Neural cell (in vitro differentiated cells): ENCODE results near the gene FAM229B. TPM values are rescaled to one million over a fixed set of nuclear protein-coding genes. Genes with fewer than 3 reads are reported as not detected.

Experiments used
- H2AFZ ChIP-seq: fragments of 200-600, 300-800 bp; sonication (generic), shearing (Covaris generic); 2 replicates; pipeline ENCODE4 v1.6.0; 2014; ENCODE audit warnings: low read depth, mild to moderate bottlenecking, antibody characterized with exemption, low read length, moderate library complexity
- H3F3A ChIP-seq: fragments of 200-600 bp; shearing (Covaris generic); 2 replicates; pipeline ENCODE4 v1.6.1; 2016; ENCODE audit warnings: mild to moderate bottlenecking, moderate library complexity, mixed read lengths, antibody characterized with exemption, low read length; ENCODE audit not compliant: insufficient read depth, poor library complexity, severe bottlenecking
- H3K27ac ChIP-seq: fragments of 200-600, 300-800 bp; sonication (generic), shearing (Covaris generic); 2 replicates; pipeline ENCODE4 v1.5.1; 2014; ENCODE audit warnings: mild to moderate bottlenecking, low read length, moderate library complexity
- H3K27me3 ChIP-seq: fragments of 300-800, 200-600 bp; sonication (generic), shearing (Covaris generic); 2 replicates; pipeline ENCODE4 v1.6.0; 2014; ENCODE audit warnings: mild to moderate bottlenecking, low read depth, low read length, moderate library complexity; ENCODE audit not compliant: insufficient read depth
- H3K36me3 ChIP-seq: fragments of 300-800, 200-600 bp; sonication (generic), shearing (Covaris generic); 2 replicates; pipeline ENCODE4 v1.5.1; 2014; ENCODE audit warnings: mild to moderate bottlenecking, antibody characterized with exemption, low read length, moderate library complexity; ENCODE audit not compliant: insufficient read depth
- H3K4me2 ChIP-seq: fragments of 300-800, 200-600 bp; sonication (generic), shearing (Covaris generic); 2 replicates; pipeline ENCODE4 v1.6.0; 2014; ENCODE audit warnings: mild to moderate bottlenecking, low read length
- H3K4me3 ChIP-seq: fragments of 300-800, 200-600 bp; sonication (generic), shearing (Covaris generic); 2 replicates; pipeline ENCODE4 v1.5.1; 2014; ENCODE audit warnings: mild to moderate bottlenecking, low read length, moderate library complexity
- H3K79me2 ChIP-seq: fragments of 200-600 bp; shearing (Covaris generic); replicated peaks from 2 replicates; pipeline ENCODE4 v1.6.0; 2014; ENCODE audit warnings: mild to moderate bottlenecking, low read length, moderate library complexity; ENCODE audit not compliant: insufficient read depth
- H3K9ac ChIP-seq: fragments of 300-800, 200-600 bp; sonication (generic), shearing (Covaris generic); 2 replicates; pipeline ENCODE4 v1.6.1; 2016; ENCODE audit warnings: mild to moderate bottlenecking, low read length, mixed read lengths
- H3K9me2 ChIP-seq: fragments of 200-600 bp; shearing (Covaris generic); 2 replicates; pipeline ENCODE4 v1.6.1; 2016; ENCODE audit warnings: mild to moderate bottlenecking, low read length, mixed read lengths; ENCODE audit not compliant: insufficient read depth
- H3K9me3 ChIP-seq: fragments of 200-600, 300-800 bp; sonication (generic), shearing (Covaris generic); 2 replicates; pipeline ENCODE4 v1.6.1; 2016; ENCODE audit warnings: mild to moderate bottlenecking, mixed run types, low read length, moderate library complexity, mixed read lengths
- H4K20me1 ChIP-seq: fragments of 200-600 bp; shearing (Covaris generic); 2 replicates; pipeline ENCODE4 v1.6.1; 2016; ENCODE audit warnings: mild to moderate bottlenecking, mixed run types; ENCODE audit not compliant: insufficient read depth
- EP300 ChIP-seq: fragments of 450-650 bp; conservative IDR thresholded peaks from 2 replicates; pipeline ENCODE4 v1.6.1; 2014; ENCODE audit warnings: antibody characterized with exemption, mild to moderate bottlenecking, moderate library complexity; ENCODE audit not compliant: poor library complexity, severe bottlenecking
- POLR2AphosphoS5 ChIP-seq: IDR thresholded peaks from 2 replicates; pipeline ENCODE4 v1.6.1; 2012
- RAD21 ChIP-seq: fragments of 450-650 bp; conservative IDR thresholded peaks from 2 replicates; pipeline ENCODE4 v1.6.1; 2014; ENCODE audit warnings: antibody characterized with exemption, mild to moderate bottlenecking, moderate library complexity
- SMC3 ChIP-seq: fragments of 450-650 bp; conservative IDR thresholded peaks from 2 replicates; pipeline ENCODE4 v1.6.1; 2014; ENCODE audit warnings: antibody characterized with exemption, mild to moderate bottlenecking, moderate library complexity; ENCODE audit not compliant: poor library complexity
- TAF1 ChIP-seq: IDR thresholded peaks from 2 replicates; pipeline ENCODE4 v1.6.1; 2012; ENCODE audit warnings: low read depth
- polyA plus RNA-seq: library from polyadenylated mRNA; depleted of rRNA; stranded (reverse); fragments of >200 nt; gene quantifications from 2 replicates; pipeline ENCODE4 v1.2.3, GENCODE V29; 2014
- TF ChIP-seq, protein P1 (sequence below): IDR thresholded peaks from 2 replicates; pipeline ENCODE4 v1.6.1; 2012; ENCODE audit warnings: borderline replicate concordance
- TF ChIP-seq, protein P2 (sequence below): fragments of 450-650 bp; IDR thresholded peaks from 2 replicates; pipeline ENCODE4 v1.5.1; 2014; ENCODE audit warnings: antibody characterized with exemption, mild to moderate bottlenecking, moderate library complexity; ENCODE audit not compliant: poor library complexity, severe bottlenecking

FAM229B gene
- polyA plus RNA-seq, 1 donor from 2014 or later, result 142 TPM

DNA sequence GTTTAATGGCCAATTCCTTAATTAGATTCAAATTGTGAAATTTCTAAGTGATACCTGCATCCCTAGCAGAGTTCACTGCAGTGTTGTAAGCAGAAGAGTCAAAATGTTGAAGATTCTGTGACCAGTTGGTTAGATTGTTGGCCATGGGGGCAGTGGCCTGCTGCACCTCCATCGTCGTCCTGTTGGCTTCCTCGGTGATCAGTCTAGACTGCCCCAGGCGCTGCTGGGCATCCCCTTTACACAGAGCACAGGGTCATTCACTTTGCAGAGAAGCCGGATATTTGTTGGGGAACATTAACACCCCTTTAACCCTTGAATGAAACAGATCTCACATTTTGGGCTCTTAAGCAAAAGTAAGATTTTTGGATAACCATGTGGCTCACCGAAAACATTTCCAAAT lies 60.7 kb downstream of the FAM229B start:
- no peak for TF ChIP-seq POLR2AphosphoS5
- TF ChIP-seq, protein P1, sequence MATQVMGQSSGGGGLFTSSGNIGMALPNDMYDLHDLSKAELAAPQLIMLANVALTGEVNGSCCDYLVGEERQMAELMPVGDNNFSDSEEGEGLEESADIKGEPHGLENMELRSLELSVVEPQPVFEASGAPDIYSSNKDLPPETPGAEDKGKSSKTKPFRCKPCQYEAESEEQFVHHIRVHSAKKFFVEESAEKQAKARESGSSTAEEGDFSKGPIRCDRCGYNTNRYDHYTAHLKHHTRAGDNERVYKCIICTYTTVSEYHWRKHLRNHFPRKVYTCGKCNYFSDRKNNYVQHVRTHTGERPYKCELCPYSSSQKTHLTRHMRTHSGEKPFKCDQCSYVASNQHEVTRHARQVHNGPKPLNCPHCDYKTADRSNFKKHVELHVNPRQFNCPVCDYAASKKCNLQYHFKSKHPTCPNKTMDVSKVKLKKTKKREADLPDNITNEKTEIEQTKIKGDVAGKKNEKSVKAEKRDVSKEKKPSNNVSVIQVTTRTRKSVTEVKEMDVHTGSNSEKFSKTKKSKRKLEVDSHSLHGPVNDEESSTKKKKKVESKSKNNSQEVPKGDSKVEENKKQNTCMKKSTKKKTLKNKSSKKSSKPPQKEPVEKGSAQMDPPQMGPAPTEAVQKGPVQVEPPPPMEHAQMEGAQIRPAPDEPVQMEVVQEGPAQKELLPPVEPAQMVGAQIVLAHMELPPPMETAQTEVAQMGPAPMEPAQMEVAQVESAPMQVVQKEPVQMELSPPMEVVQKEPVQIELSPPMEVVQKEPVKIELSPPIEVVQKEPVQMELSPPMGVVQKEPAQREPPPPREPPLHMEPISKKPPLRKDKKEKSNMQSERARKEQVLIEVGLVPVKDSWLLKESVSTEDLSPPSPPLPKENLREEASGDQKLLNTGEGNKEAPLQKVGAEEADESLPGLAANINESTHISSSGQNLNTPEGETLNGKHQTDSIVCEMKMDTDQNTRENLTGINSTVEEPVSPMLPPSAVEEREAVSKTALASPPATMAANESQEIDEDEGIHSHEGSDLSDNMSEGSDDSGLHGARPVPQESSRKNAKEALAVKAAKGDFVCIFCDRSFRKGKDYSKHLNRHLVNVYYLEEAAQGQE, result no peak
- TF ChIP-seq, protein P2, sequence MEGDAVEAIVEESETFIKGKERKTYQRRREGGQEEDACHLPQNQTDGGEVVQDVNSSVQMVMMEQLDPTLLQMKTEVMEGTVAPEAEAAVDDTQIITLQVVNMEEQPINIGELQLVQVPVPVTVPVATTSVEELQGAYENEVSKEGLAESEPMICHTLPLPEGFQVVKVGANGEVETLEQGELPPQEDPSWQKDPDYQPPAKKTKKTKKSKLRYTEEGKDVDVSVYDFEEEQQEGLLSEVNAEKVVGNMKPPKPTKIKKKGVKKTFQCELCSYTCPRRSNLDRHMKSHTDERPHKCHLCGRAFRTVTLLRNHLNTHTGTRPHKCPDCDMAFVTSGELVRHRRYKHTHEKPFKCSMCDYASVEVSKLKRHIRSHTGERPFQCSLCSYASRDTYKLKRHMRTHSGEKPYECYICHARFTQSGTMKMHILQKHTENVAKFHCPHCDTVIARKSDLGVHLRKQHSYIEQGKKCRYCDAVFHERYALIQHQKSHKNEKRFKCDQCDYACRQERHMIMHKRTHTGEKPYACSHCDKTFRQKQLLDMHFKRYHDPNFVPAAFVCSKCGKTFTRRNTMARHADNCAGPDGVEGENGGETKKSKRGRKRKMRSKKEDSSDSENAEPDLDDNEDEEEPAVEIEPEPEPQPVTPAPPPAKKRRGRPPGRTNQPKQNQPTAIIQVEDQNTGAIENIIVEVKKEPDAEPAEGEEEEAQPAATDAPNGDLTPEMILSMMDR, result no peak
- no peak for TF ChIP-seq SMC3
- no peak for TF ChIP-seq TAF1
- no peak for TF ChIP-seq EP300
- no peaks in the 10 kb centered on the region for H3F3A ChIP-seq
- H3K9me3 ChIP-seq, result no peaks in the 10 kb centered on the region
- H3K36me3 ChIP-seq, result no peaks in the 10 kb centered on the region
- no peaks in the 10 kb centered on the region for H4K20me1 ChIP-seq
- H3K4me2 ChIP-seq, result no peak overlapping the region
- H3K79me2 ChIP-seq, result no peaks in the 10 kb centered on the region
- no peak overlapping the region for H2AFZ ChIP-seq
- no peak overlapping the region for H3K9ac ChIP-seq
- no peaks in the 10 kb centered on the region for H3K27me3 ChIP-seq
- H3K9me2 ChIP-seq, result no peaks in the 10 kb centered on the region
- H3K27ac ChIP-seq, result no peak overlapping the region
- no peak overlapping the region for H3K4me3 ChIP-seq

DNA sequence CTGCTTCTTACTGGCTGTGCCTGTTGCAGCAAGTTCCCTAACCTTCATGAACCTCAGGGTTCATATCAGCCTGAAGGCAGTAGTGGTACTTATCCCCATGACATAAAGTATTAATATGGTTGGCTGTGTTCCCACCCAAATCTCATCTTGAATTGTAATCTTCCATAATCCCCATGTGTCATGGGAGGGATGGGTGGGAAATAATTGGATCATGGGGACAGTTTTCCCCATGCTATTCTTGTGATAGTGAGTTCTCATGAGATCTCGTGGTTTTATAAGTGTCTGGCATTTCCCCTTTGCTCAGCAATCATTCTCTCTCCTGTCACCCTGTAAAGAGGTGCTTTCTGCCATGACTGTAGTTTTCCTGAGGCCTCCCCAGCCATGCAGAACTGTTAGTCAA lies 61.8 kb downstream of the FAM229B start:
- Histone ChIP-seq H4K20me1 (no peaks in the 10 kb centered on the region), H3K9me3 (no peaks in the 10 kb centered on the region), H3K79me2 (no peaks in the 10 kb centered on the region), H3K4me2 (no peak overlapping the region), H3F3A (no peaks in the 10 kb centered on the region), H3K4me3 (no peak overlapping the region), H3K36me3 (no peaks in the 10 kb centered on the region), H3K9me2 (no peaks in the 10 kb centered on the region), H2AFZ (no peak overlapping the region), H3K27me3 (no peaks in the 10 kb centered on the region), H3K27ac (no peak overlapping the region), H3K9ac (no peak overlapping the region)
- TF ChIP-seq, protein P2, result no peak
- TF ChIP-seq EP300, result no peak
- no peak for TF ChIP-seq RAD21
- TF ChIP-seq, protein P1, result no peak
